NCI-H510A treated with DMSO at 0.1 percent for 48 hours (cell line): ENCODE measurements around the gene RTBDN.

ENCODE experiments used
- DNase-seq: peaks from one replicate; lab custom pipeline; 2025; lab: John Stamatoyannopoulos, UW

The RTBDN gene

GRCh38 chr19:12792051-12792852 is 42.1 kb downstream of the RTBDN start:
- DNase-seq, result peak; percentile 72

GRCh38 chr19:12791345-12792050 is 42.9 kb downstream of the RTBDN start, which contains the start of gene JUNB:
Gene JUNB (plus strand): TSS chr19:12791486. CDS start chr19:12791772, 286 bp downstream.
- DNase-seq, result peak; percentile 92

- DNase-seq, result no peak
Observed at GRCh38 chr19:12790628-12791344, 43.6 kb downstream of the RTBDN start.

DNA sequence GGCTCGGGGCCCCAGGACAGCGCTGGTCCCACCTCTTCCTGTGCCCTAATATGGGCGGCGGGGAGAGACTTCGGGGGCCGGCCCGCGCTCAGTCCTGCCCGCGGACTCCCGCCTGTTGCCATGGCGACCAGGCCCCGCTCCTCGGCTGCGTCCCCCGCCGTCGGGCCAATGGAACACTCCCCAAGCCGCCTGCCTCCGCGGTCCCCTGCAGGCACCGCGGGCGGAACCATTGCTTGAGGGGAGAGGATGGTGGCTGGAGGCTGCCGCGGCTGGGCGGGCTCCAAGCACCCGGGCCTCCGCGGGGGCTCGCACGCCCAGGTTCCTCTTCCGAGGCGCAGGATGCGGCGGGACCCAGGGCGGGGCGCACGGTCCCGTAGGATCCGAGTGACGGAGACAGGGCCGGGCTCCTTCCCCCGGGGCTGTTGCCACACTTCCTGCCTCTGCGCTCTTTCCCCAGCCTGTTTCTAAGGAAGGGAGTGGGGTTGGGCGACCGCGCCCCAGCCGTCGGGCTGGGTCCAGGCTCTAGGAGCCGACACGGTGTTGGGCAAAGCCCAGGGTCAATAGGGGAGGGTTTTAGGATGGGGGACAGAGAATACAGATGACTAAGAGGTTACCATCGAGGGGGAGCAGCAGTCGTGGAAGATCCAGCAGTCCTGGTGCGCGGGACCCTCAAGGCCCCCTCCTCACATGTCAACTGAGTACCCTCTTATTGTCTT is 44.3 kb downstream of the RTBDN start:
- peak; percentile 93 for DNase-seq

GRCh38 chr19:12789098-12789903 is 45.1 kb downstream of the RTBDN start:
- DNase-seq, result no peak

GRCh38 chr19:12788682-12789097 is 45.7 kb downstream of the RTBDN start:
- no peak for DNase-seq

DNA sequence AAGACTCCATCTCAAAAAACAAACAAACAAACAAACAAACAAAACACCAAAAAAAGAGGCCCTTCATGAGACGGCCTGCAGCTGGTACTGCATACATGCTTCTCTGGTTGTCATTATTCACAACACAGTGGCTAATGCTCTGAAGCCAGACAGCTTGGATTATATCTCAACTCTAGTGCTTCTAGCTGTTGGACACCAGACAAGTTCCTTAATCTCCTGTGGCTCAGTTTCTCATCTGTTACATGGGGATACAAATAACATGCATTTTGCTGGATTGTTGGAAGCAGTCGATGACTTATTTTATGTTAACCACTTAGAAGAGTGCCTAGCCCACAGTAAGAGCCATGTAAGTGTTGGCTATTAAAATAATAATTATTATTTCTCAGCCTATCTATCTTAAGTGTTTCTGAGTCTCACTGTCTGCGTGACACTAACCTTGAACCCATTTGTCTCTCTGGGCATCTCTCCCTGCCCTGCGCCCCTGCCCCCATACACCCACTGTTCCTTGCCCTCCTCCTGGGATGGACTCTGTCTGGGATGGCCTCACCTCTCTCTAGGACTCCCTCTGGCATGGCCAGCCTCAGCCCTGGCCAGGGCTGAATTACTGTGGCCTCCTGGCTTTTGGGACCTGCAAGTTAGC is 46.2 kb downstream of the RTBDN start:
- DNase-seq, result no peak

GRCh38 chr19:12787458-12787857 is 46.9 kb downstream of the RTBDN start:
- DNase-seq, result no peak

DNA sequence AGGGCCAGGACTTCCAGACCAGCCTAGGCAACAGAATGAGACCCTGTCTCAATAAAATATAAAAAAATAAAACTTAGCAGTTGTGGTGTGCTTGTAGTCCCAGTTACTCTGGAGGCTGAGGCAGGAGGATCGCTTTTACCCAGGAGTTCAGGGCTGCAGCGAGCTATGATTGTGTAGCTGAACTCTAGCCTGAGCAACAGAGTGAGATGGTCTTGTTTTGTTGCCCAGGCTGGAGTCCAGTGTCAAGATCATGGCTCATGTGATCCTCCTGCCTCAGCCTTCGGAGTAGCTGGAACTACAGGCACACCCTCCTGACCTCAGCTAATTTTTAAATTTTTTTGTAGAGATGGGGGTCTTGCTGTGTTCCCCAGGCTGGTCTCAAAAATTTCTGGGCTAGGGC is 47.4 kb downstream of the RTBDN start:
- no peak for DNase-seq

- no peak for DNase-seq
Observed at GRCh38 chr19:12786141-12786870, 48.1 kb downstream of the RTBDN start.

DNA sequence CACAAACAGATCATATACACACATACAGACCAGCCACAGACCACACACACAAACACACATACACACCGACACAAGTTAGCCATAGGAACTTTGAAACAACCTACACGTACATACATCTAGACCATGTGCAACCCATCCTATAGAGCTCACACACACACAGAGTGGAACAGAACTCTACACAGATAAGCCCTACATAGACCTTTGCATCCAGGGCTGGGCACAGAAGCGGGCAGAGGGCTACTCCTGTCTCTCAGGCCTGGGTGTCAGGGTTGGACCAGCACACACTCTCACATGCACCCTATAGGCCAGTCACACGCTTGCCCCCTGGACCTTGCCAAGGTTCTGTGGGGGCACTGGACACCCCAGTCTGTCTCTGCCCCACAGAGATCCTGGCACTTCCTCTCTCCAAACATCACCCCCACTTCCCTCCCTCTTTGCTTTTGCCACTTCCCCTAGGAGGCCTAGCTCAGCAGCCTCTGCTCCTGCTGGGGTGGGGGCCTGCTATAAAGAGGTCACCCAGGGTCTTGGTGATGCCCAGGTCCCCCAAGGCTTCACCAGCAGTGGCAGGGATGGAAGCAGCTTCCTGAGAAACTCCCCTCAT is 48.8 kb downstream of the RTBDN start:
- DNase-seq, result no peak

DNA sequence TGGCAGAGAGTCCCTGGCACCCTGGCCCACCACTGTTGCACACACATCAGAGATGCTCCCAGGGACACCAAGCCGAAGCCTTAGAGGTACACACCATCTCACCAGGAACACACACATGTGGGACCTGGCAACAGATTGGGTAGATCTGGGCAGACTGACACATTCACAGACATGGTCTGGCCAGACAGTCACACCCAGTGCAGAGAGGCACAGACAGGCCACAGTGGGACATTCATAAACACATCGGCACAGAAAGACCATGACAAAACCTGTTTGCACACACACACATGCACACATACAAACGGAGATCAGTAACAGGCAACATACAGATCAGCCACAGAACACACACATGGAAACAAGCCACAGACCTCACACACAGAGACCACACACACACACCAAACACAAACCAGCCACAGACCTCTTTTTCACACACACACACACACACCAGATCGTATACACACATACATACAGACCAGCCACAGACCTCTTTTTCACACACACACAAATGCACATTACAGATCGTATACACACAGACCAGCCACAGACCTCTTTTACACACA is 49.4 kb downstream of the RTBDN start:
- DNase-seq, result no peak

- no peak for DNase-seq
Observed at GRCh38 chr19:12784394-12784870, 49.9 kb downstream of the RTBDN start.

DNA sequence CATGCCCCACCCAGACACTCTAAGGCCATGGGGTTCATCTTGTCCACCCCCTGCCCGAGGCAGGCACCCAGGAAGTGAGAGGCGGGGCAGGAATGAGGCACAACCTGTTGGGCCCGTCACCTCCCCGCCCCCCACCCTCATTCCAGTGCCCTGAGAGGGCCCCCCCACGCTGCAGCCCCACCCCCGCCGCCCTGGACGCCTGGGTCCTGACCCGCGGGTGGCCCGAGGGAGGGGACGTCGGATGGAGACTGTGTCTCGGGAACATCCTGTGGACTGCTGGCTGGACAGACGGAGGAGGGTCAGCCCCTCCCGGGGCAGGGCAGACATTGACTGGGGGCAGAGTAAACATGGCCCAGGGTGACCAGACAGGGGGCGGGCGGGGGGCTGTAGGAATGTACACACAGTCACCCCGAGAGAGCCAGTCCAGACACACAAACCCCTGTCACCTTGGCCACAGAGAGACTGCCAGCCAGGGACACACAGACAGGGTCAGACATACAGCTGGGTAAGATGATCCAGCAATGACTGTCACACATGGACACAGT is 50.5 kb downstream of the RTBDN start:
- no peak for DNase-seq

GRCh38 chr19:12783291-12783848 is 51.0 kb downstream of the RTBDN start:
- DNase-seq, result no peak

DNA sequence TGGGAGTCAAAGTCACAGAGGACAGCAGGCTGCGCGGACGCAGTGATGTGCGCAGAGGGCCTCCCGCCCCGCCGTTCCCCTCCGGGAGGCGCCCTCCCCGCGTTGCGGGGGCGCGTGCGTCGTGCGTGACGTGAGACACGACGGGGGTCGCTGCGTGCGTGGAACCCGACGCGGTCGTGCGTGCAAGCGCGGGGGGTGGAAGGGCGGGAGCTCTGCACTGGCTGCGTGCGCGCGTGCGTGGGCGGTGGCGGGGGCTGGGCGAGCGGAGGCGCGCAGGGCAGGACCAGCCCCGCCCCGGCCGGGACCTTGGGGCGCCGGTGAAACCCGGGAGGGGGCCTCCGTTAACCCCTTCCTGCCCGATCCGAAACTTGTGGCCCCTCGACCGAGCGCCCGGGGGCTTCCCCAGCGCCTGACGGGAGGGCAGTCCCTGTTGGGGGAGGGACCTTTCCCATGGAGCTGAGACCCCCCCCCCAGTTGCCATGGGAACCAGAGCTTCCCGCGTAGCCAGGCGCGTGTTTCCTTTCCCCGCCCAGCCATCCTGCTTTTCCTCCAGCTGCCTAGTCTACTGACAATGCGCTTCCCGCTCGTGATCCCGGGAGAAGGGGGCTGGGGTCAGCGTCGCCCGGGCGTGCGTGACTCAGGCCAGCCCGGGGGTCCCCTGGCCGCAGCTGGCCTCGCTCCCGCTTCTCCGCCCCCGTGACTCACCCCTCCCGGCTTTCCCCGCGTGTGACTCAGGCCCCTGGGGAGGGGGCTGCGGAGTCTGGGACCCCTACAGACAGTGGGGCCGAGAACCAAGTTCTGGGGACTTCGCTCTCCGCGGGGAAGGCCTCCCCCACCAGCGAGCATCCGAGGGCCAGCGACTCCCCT is 51.7 kb downstream of the RTBDN start:
- peak; percentile 24 for DNase-seq

DNA sequence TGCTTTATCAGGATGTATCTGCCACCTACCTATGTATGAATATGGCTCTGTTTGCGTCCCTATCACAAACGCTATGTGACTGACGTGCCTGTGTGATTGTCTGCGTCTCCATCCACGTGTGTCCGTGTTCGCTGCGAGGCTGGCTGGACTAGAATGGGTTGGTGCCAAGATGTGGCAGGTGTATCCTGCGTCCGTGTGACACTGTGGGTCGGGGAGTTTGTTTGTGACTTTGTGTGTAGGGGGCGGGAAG is 52.3 kb downstream of the RTBDN start:
- no peak for DNase-seq
